ENCODE measurements around the gene SIPA1L2. TPM values are rescaled to one million over a fixed set of nuclear protein-coding genes. Genes with fewer than 3 reads are reported as not detected.

The SIPA1L2 gene
- total RNA-seq, 4 donors from 2014 or later: 2.4 to 25.1 (median 7.0) TPM

DNA sequence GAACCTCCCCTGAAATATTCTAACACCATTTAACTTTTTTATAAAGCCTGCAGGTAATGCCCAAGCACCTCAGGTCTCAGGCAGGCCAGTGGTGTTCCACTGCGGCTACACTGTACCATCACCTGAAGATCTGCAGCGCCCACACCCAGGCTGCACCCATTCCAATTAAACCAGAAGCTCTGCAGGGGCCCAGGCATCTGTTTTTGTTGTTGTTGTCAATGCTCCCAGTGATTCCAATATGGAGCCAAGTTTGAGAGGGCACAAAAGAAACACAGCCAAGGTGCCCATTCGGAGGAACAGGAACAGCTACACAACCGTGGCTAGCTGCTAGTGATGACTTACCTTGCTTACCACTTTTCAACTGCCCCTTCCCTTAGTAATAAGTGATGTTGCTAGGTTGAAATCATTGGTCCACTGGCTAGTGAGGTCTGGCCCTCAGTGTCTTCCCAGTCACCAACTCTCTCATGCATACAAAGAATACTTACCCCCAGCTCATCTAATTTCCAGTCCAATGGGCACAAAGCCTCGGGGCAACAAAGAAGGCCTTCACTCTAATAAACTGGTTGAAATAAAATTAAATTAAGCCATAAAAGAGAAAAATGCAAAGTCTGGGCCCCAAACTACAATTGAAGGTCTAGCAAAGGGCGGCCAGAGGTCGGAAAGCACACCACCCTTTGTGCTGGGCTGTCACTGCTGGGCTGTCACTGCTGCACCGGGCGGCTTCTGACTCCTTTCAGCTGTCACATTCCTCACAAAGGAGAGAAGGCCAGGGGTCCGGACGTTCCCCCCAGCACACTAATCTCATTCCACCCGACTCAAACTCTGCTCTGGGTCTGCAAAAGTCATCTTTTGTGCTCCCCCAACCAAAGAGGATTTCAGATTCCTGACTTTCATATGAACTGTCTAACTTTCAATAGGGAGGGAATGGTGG lies 34.9 kb downstream of the SIPA1L2 start:
- no peaks in the 10 kb centered on the region for H3K27me3 ChIP-seq
- no peaks in the 10 kb centered on the region for H3K9me3 ChIP-seq
- TF ChIP-seq, protein P1, sequence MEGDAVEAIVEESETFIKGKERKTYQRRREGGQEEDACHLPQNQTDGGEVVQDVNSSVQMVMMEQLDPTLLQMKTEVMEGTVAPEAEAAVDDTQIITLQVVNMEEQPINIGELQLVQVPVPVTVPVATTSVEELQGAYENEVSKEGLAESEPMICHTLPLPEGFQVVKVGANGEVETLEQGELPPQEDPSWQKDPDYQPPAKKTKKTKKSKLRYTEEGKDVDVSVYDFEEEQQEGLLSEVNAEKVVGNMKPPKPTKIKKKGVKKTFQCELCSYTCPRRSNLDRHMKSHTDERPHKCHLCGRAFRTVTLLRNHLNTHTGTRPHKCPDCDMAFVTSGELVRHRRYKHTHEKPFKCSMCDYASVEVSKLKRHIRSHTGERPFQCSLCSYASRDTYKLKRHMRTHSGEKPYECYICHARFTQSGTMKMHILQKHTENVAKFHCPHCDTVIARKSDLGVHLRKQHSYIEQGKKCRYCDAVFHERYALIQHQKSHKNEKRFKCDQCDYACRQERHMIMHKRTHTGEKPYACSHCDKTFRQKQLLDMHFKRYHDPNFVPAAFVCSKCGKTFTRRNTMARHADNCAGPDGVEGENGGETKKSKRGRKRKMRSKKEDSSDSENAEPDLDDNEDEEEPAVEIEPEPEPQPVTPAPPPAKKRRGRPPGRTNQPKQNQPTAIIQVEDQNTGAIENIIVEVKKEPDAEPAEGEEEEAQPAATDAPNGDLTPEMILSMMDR (IDR thresholded peaks at IDR 0.05): no peak
- TF ChIP-seq POLR2A (IDR thresholded peaks at IDR 0.05): no peak
- intact Hi-C loops (cut with DNase I; ENCODE audit: low total_unique reads): no loop called here
- no peak for DNase-seq
- H3K4me3 ChIP-seq: no peak overlapping the region
- H3K36me3 ChIP-seq: no peaks in the 10 kb centered on the region
- no peak overlapping the region for H3K27ac ChIP-seq
- no peaks in the 10 kb centered on the region for H3K4me1 ChIP-seq

DNA sequence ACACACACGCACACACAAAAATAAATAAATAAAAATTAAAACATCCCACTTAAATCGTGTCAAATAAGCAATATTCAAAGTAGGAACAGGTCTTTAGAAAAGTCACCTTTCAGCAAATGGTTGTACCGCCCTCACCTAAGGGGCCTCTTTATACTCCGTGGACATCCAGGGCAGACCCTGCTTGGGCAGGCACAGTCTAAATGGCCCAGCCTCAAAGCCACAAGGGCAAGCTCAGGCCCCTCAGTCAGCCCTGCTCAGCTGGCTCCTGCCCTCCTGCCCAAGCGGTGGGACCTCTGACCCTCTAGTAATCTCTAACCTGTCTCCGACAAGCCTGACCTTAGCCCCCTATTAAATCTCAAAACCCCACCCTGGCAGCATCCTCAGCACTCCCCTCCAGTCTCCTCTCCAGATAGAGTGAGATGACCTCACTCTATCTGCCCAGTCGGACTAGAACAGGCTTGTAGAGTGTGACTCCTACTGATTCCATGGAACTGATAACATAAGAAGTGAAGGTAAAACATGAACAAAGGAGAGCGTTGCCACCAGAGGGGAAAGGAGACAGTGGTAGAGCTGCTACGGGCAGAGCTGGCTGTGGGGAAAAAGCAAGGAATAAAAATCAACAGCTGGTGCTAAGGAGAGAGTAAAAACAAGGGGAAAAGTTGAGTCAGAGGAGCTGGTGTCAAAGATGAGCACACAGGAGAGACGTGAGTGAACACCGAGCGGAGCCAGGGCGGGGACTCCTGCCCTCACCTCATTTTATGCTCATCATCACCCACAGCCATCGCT lies 36.0 kb downstream of the SIPA1L2 start:
- no peak for DNase-seq
- Histone ChIP-seq H3K27ac (no peak overlapping the region), H3K4me3 (no peak overlapping the region), H3K9me3 (no peaks in the 10 kb centered on the region), H3K27me3 (no peaks in the 10 kb centered on the region), H3K4me1 (no peaks in the 10 kb centered on the region), H3K36me3 (no peaks in the 10 kb centered on the region)
- no peak for TF ChIP-seq POLR2A (IDR thresholded peaks at IDR 0.05)
- TF ChIP-seq, protein P1 (IDR thresholded peaks at IDR 0.05): no peak
- intact Hi-C loops (cut with DNase I; ENCODE audit: low total_unique reads): no loop called here

DNA sequence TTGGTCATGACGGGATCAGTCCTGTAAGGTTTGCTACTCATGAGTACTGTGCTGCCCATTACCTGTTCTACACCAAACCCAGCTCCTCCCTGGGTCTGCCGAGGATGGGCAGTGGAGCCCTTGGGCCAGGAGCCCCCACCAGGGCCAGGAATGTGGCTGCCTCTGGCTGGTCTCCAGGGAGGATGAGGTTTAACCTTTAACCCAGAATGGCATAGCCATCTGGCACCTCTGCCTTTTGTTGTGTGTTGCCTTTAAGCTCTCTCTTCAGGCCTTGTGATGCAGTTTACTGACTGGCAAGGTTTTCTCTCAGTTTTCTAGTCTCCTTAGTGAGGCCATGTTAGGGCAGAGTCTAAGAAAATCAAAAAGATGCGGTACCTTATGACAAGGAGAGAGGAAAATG lies 38.6 kb downstream of the SIPA1L2 start:
- DNase-seq: no peak
- H3K27ac ChIP-seq: no peak overlapping the region

DNA sequence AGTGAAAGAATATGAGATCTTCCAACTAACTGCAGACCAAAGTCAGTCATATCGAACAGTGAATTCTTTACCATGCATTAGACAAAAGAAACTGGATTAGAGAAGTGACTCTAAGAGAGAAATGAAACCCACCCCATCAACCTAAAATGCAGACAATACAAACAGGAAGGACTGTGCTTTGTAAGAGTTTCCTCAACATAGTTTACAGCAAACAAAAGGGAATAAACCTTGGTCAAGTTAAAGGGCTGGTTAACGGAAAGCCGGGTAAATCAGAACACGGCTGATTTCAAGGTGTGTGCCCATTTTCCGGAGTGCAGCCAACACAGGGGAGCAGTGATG lies 39.2 kb downstream of the SIPA1L2 start:
- Histone ChIP-seq H3K4me1 (no peaks in the 10 kb centered on the region), H3K4me3 (no peak overlapping the region), H3K36me3 (no peaks in the 10 kb centered on the region), H3K9me3 (no peaks in the 10 kb centered on the region), H3K27me3 (no peaks in the 10 kb centered on the region), H3K27ac (no peak overlapping the region)
- no peak for DNase-seq
- intact Hi-C loops (cut with DNase I; ENCODE audit: low total_unique reads): no loop called here
- TF ChIP-seq, protein P1 (IDR thresholded peaks at IDR 0.05): no peak
- no peak for TF ChIP-seq POLR2A (IDR thresholded peaks at IDR 0.05)

More for the DNA sequence above, 38.6 kb downstream of the SIPA1L2 start:
- no peaks in the 10 kb centered on the region for H3K27me3 ChIP-seq
- H3K4me3 ChIP-seq: no peak overlapping the region
- no peaks in the 10 kb centered on the region for H3K36me3 ChIP-seq
- intact Hi-C loops (cut with DNase I; ENCODE audit: low total_unique reads): no loop called here
- H3K4me1 ChIP-seq: no peaks in the 10 kb centered on the region
- TF ChIP-seq POLR2A (IDR thresholded peaks at IDR 0.05): no peak
- TF ChIP-seq, protein P1 (IDR thresholded peaks at IDR 0.05): no peak
- H3K9me3 ChIP-seq: no peaks in the 10 kb centered on the region

Data from uterus (tissue), 4 donors.